IgD-negative memory B cell (primary cell): ENCODE results near the gene TEX19. TPM values are rescaled to one million over a fixed set of nuclear protein-coding genes. Genes with fewer than 3 reads are reported as not detected.
"Not testable (repeated sequence)": the region's sequence is repeated elsewhere in the genome, so short reads cannot be mapped to it uniquely, and the experiment has no call there.

ENCODE experiments used
- H3K27ac Mint-ChIP-seq, 3 donors: one replicate each; pipeline ENCODE4 v1.8.0; 2020 to 2022; ENCODE audit warnings: mild to moderate bottlenecking in 3 of 3, mixed read lengths in 3 of 3, moderate library complexity in 1 of 3
- H3K27me3 Mint-ChIP-seq: one replicate; pipeline ENCODE4 v1.8.0; 2021; ENCODE audit warnings: mixed read lengths
- H3K36me3 Mint-ChIP-seq: one replicate; pipeline ENCODE4 v1.8.0; 2020; ENCODE audit warnings: mild to moderate bottlenecking, mixed read lengths
- H3K4me1 Mint-ChIP-seq, 3 donors: one replicate each; pipeline ENCODE4 v1.8.0; 2020 to 2022; ENCODE audit warnings: mixed read lengths in 3 of 3, mild to moderate bottlenecking in 1 of 3
- H3K4me3 Mint-ChIP-seq, 4 donors: one replicate each; pipeline ENCODE4 v1.8.0; 2020 to 2022; ENCODE audit warnings: mild to moderate bottlenecking in 4 of 4, mixed read lengths in 4 of 4, moderate library complexity in 3 of 4
- H3K9me3 Mint-ChIP-seq, 3 donors: one replicate each; pipeline ENCODE4 v1.8.0; 2020 to 2021; ENCODE audit warnings: mixed read lengths in 3 of 3, mild to moderate bottlenecking in 1 of 3
- polyA plus RNA-seq: library from polyadenylated mRNA; unstranded; fragments of 300-500 nt; fragmentation: Illumina TruSeq; gene quantifications from one replicate; pipeline ENCODE4 v1.2.3, GENCODE V29; 2021

TEX19 gene
- polyA plus RNA-seq, 1 donor from 2014 or later = 0.36 TPM

DNA sequence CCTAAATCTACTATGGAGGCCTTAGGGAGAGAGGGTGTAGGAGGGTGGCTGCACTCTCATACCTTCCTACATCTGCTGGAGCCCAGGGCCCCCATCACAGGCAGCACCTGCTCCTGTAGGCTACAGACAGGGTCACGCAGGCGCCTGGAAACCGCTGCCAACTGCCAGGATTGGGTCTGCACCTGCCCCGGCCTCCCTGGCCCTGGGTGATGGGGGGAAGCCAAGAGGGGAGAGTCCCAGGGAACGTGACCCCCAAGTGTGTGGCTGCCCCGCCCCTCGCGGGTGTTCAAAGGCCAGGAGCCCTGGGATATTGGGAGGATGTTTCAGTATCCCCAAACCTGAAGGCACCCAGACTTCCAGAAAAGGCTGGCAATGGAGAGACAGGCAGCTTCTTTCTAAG, 5.6 kb upstream of the TEX19 start:
- Mint-ChIP-seq H3K36me3 (no peaks in the 10 kb centered on the region), H3K4me1 (peaks cover 3 to 5% (median 4%) of the 10 kb centered on the region in 3 donors), H3K27me3 (peaks cover 20% of the 10 kb centered on the region), H3K4me3 (no peak overlapping the region), H3K9me3 (no peaks in the 10 kb centered on the region), H3K27ac (no peak overlapping the region)

GRCh38 chr17:82354804-82355308, 4.2 kb upstream of the TEX19 start:
- Mint-ChIP-seq H3K4me3 (no peak overlapping the region), H3K9me3 (no peaks in the 10 kb centered on the region), H3K27ac (no peak overlapping the region), H3K27me3 (peaks cover 18% of the 10 kb centered on the region), H3K4me1 (peaks cover 4 to 6% (median 5%) of the 10 kb centered on the region in 3 donors), H3K36me3 (no peaks in the 10 kb centered on the region)

DNA sequence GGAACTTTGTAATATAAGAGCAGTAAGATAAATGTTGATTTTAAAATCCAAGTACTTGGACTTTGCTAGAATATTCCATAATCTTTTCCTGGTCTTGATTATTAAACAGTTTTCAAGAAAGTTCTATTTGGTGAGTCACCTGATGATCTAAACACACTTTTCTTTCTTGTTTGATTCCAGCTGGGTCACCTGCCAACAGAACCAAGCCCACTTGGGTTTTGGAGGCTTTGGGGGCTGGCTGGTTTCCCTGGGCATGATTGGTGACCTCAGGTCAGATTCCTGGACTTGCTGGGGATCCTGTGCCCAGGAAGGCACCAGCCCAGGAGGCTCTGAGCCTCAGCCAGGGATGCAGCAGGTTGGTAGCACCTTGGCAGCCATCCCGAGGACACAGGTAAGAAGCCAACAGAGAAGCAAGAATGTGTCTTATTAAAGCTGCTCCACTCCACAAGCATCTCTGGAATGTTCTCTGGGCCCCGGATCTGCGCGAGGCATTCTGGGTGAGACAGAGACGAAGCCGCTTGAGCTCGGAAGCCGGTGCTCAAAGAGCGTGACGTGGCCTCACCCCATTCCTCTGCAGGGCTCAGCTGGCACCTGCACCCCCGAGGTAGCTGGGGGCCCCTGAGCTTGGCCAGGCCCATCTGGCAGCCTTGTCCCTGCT, 3.1 kb upstream of the TEX19 start:
- Mint-ChIP-seq H3K27ac (no peak overlapping the region), H3K27me3 (peaks cover 12% of the 10 kb centered on the region), H3K4me3 (no peak overlapping the region), H3K9me3 (no peaks in the 10 kb centered on the region), H3K4me1 (peaks cover 4 to 6% (median 5%) of the 10 kb centered on the region in 3 donors), H3K36me3 (no peaks in the 10 kb centered on the region)

DNA sequence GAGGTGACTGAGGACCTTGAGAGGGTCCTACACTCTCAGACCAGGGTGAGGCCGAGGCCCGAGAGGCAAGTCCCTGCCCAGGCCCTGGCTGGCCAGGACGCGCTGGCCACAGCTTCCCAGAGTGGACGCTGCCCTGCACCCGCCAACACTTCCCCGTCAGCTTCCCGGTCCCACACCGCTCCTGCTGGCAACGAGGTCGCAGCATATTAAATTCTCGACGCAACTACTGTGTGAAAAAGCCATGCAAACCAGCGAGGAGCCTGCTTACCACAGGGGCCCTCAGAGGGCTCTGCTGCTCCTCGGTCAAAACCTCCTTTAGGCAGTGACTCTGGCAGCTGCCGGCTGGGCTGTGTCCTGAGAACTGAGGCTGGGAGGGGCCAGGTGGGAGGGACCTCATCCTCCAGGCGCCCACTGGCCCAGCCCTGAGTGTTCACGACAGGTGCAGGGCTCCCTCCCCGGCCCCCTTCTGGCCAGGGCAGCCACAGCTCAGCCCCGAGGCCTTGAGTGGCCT, 2.1 kb upstream of the TEX19 start:
- Mint-ChIP-seq H3K4me3 (no peak overlapping the region), H3K27me3 (peaks cover 4% of the 10 kb centered on the region), H3K36me3 (no peaks in the 10 kb centered on the region), H3K9me3 (no peaks in the 10 kb centered on the region), H3K27ac (no peak overlapping the region), H3K4me1 (peaks cover under 1 to 6% (median 2%) of the 10 kb centered on the region in 3 donors)

- peaks cover 4% of the 10 kb centered on the region for H3K27me3 Mint-ChIP-seq
- H3K4me1 Mint-ChIP-seq = peaks cover 0 to 6% (median 2%) of the 10 kb centered on the region in 3 donors
- no peak overlapping the region for H3K4me3 Mint-ChIP-seq
- no peaks in the 10 kb centered on the region for H3K9me3 Mint-ChIP-seq
- H3K36me3 Mint-ChIP-seq = no peaks in the 10 kb centered on the region
- no peak overlapping the region for H3K27ac Mint-ChIP-seq
These were observed 1.7 kb upstream of the TEX19 start for GRCh38 chr17:82357394-82357793.

DNA sequence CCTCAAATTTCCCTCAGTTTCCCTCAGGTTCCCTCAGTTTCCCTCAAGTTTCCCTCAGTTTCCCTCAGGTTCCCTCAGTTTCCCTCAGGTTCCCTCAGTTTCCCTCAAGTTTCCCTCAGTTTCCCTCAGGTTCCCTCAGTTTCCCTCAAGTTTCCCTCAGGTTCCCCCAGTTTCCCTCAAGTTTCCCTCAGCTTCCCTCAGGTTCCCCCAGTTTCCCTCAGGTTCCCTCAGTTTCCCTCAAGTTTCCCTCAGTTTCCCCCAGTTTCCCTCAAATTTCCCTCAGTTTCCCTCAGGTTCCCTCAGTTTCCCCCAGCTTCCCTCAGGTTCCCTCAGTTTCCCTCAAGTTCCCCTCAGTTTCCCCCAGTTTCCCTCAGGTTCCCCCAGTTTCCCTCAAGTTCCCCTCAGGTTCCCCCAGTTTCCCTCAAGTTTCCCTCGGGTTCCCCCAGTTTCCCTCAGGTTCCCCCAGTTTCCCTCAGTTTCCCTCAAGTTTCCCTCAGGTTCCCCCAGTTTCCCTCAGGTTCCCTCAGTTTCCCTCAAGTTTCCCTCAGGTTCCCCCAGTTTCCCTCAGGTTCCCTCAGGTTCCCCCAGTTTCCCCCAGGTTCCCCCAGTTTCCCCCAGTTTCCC, 516 bp downstream of the TEX19 start:
- not testable (repeated sequence) for H3K27me3 Mint-ChIP-seq, H3K9me3 Mint-ChIP-seq, H3K4me1 Mint-ChIP-seq, H3K27ac Mint-ChIP-seq, H3K4me3 Mint-ChIP-seq, H3K36me3 Mint-ChIP-seq

DNA sequence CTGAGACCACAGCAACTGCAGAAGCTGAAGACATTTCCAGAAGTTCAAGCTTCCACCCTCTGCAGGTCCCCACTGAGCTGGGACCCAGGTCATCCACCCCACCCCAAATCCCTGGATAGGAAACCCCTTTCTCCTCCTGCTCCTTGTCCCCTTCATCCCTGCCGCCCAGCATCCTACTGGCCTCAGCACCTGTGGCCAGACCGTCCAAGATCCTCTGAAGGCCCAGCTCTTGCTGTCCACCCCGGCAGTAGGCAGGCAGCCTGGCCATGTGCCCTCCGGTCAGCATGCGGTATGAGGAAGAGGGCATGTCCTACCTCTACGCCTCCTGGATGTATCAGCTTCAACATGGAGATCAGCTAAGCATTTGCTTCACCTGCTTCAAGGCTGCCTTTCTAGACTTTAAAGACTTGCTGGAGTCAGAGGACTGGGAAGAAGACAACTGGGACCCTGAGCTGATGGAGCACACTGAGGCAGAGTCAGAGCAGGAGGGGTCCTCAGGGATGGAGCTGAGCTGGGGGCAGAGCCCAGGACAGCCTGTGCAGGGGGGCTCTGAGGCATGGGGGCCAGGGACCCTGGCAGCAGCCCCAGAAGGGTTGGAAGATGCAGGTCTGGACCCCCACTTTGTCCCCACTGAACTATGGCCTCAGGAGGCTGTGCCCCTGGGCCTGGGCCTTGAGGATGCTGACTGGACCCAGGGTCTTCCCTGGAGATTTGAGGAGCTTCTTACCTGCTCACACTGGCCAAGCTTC, 3.0 kb downstream of the TEX19 start:
- Mint-ChIP-seq H3K4me3 (no peak overlapping the region), H3K36me3 (no peaks in the 10 kb centered on the region), H3K27me3 (peaks cover 1% of the 10 kb centered on the region), H3K9me3 (no peaks in the 10 kb centered on the region), H3K27ac (no peak overlapping the region), H3K4me1 (peaks cover 0 to 6% (median 0%) of the 10 kb centered on the region in 3 donors)

DNA sequence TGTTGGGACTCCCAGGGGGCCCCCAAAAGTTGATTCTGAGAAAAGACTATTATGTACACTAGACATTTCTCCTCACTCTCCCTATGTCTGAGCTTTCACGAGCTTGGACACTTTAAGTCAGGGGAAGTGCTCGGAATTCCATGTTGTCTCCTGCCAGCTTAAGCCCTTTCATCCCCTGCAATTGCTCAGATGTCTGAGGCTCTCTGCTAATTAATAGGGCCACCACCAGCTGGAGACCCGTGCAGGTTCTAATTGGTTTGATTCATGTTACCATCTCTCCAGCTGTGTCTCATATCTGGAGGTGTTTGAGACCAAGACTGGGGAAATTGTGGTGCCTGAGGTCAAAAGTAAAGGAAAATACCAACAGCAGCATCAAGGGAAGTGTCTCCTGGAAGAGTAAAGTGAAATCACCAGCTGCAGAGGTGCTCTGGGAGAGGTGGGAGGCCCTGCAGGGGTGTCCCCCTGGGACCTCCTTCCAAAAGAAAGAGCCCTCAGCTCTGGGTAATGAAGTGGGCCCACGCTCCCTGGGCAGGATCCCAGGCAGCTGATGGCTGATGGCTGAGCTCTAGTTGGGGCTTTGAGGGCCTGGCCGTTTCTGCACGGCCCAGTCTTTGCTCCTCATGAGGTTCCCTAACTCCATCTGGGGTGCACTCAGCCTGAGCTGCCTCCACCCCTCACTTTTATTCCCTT, 6.7 kb downstream of the TEX19 start:
- Mint-ChIP-seq H3K36me3 (no peaks in the 10 kb centered on the region), H3K27ac (no peak overlapping the region), H3K4me3 (no peak overlapping the region), H3K4me1 (peaks cover 0 to 13% (median 4%) of the 10 kb centered on the region in 3 donors), H3K9me3 (no peaks in the 10 kb centered on the region), H3K27me3 (peaks cover 9% of the 10 kb centered on the region)

GRCh38 chr17:82366749-82367148, 7.7 kb downstream of the TEX19 start:
- Mint-ChIP-seq H3K27ac (no peak overlapping the region), H3K4me1 (peaks cover 2 to 17% (median 6%) of the 10 kb centered on the region in 3 donors), H3K36me3 (no peaks in the 10 kb centered on the region), H3K9me3 (no peaks in the 10 kb centered on the region), H3K4me3 (no peak overlapping the region), H3K27me3 (peaks cover 12% of the 10 kb centered on the region)

DNA sequence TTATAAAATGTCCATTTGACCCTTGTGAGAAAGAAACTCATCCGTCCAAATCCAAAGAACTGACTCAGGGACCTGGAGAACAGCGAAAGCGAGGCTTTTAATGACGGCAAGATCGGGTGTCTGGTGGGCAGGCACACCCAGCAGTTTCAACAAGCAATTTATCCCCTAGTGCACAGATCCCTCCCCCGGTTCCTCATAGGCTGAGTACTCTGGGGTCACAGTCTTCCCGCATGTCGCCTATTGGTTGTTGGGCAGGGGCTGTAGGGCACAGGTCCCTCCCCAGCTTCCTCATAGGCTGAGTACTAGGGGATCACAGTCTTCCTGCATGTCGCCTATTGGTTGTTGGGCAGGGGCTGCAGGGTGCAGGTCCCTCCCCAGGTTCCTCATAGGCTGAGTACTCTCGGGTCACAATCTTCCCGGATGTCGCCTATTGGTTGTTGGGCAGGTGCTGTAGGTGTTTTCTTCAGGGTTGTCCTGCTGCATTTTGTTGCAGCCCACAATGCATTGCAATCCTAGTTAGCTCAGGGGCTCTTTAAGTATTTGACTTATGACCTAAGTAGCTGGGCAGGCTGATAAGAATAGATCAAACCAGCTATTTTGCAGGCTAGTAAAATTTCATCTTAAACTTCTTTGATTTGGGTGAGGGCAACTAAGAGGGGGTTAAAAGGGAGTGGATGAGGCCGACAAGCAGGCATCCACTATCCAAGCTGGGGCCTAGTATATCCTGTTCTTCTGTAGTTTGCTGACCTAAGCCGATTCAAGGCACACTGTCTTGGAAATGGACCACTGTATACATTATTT, 8.9 kb downstream of the TEX19 start:
- Mint-ChIP-seq H3K27ac (no peak overlapping the region), H3K9me3 (no peaks in the 10 kb centered on the region), H3K36me3 (no peaks in the 10 kb centered on the region), H3K4me1 (peaks cover 4 to 18% (median 10%) of the 10 kb centered on the region in 3 donors), H3K27me3 (peaks cover 19% of the 10 kb centered on the region), H3K4me3 (no peak overlapping the region)

GRCh38 chr17:82369211-82369610, 10.2 kb downstream of the TEX19 start:
- Mint-ChIP-seq H3K27me3 (peaks cover 20% of the 10 kb centered on the region), H3K4me3 (peak overlapping the region in 1 of 4 donors; percentile 71), H3K36me3 (no peaks in the 10 kb centered on the region), H3K4me1 (peaks cover 5 to 25% (median 12%) of the 10 kb centered on the region in 3 donors), H3K27ac (no peak overlapping the region), H3K9me3 (no peaks in the 10 kb centered on the region)

GRCh38 chr17:82370471-82371332, 11.7 kb downstream of the TEX19 start:
- Mint-ChIP-seq H3K27ac (peak overlapping the region in 1 of 3 donors; percentile 47), H3K27me3 (peaks cover 21% of the 10 kb centered on the region)

More at GRCh38 chr17:82370471-82371332, 11.7 kb downstream of the TEX19 start:
- Mint-ChIP-seq H3K4me1 (peaks cover 5 to 25% (median 12%) of the 10 kb centered on the region in 3 donors), H3K9me3 (no peaks in the 10 kb centered on the region), H3K36me3 (no peaks in the 10 kb centered on the region), H3K4me3 (peak overlapping the region; percentile 73 to 89 (median 84))
